ENCODE measurements around the gene PDPN.
A peak's percentile ranks its signal among the peaks of the same experiment; 100 is the strongest.

PDPN gene

GRCh38 chr1:13581446-13581845 is 2.2 kb upstream of the PDPN start:
- no peak for DNase-seq

DNA sequence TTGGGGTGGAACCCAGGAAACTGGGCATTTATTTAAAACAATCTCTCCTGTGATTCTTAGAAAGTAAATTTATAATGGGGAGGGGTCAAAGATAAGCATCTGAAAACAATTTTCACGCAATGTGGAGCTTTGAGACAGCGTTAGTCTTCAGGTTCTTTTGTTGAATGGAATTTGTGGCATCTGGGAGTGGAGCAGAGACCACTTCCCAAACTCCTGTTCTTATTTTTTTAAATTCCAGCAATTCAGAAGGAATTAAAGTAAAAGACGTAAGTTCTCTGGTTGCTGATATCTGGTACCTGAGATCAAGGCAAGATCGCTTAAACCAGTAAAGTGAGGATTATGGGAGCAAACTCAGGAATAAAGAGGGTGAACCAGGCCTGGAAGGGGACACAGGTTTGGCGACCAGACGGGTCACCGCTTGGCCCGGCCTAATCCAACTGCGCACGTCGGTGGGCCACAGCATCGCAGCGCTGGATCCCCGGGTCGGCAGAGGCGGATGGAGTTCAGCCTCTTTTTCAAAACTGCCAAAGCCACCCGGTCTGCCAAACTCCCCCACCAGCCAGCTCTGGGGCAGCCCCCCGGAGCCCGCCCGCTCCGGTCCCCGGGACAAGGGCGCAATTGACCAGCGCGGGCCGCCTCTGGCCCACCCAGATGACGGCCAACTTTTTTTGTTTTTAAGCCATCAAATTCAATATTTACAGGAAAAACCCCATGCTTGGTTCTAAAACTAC is 754 bp upstream of the PDPN start:
- no peak for DNase-seq

DNA sequence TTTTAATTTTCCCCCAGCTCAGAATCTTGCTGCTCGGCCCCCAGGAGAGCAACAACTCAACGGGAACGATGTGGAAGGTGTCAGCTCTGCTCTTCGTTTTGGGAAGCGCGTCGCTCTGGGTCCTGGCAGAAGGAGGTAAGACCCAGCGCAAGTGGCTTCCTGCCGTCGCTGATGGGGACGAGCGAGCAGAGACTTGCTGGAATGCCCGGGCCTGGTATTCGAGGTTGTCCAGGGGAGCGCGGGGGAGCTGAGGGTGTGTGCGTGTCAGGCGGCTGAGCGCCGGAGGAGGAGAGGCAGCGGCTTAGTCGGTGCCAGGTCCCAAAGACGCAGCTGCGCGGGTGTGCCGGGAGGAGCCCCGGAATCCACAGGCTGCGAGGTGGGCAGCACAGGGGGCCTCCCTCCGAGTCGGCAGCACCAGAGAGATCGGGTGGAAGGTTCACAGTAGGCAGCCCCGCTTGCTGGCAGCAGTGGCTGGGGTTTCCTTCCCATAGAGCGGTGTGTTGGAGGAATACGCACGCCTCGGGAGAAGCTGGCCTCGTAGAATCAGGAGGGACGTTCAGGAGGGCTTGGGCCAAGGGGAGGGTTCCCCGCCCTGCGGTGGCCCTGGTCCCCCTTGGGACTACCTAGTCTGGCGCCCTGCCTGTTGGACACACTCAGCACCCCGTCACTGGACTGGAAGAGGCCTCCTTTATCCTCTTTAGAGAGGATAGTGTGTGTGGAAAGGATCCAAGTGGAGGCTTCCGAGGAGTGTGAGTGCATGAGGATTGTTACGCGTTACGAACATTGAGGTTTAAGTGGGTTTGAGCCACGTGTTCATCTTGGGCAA is 547 bp downstream of the PDPN start:
- DNase-seq, result peak in 1 of 2 donors; percentile 18

DNA sequence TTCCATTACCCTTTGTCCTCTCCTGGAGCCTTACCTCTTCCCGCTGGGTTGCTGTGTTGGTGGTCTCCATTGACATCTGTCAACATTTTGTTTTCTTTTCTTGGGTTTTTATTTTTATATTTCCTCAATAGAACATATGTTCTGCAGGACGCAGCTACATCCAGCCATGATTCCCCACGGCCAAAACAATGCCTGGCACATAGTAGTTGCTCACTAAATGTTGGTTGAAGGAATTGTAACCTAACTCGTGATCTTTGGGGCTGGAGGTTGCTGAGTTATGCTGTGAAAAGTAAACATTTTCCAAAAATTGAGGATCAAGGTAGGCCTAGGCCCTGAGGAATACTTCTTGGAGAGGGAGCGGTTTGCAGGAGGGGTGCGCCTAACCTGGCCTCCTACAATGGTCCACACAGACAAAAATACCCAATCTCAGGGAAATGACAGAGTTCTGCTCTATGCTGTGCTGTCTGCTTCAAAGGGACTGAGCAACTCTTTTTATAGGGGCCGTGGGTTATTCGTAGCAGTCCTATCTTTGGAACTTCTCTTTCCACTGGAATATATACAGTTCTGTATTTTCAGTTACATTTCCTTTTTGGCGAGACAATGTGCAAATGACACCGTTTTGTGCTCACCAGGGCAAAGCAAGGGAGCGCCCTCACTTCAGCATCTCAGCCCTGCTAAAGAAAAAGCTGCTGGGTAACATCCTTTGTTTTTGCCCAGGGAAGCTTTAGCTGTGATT is 1.4 kb downstream of the PDPN start:
- peak in 1 of 2 donors; percentile 3 for DNase-seq

GRCh38 chr1:13585612-13585991 is 2.0 kb downstream of the PDPN start:
- no peak for DNase-seq

DNA sequence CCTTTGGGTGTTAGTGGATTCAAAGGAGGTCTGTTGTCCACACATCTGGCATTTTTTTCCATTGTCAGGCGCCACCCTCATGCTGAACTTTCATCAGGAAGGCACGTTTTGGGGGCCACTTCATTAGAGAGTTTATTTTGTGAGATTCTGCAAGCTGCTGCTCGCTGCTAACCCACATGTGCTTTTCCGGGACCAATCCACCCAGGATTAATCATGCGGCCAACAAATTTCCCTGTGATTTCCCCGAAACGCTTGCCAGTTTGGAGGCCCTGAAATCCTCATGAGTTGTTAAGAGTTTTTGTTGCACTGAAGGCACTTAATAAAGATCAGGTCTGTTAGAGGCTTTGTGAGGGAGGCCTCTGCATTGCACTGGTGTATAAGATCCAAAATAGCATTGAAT is 2.4 kb downstream of the PDPN start:
- DNase-seq, result no peak

GRCh38 chr1:13587256-13588030 is 3.8 kb downstream of the PDPN start:
- no peak for DNase-seq

DNA sequence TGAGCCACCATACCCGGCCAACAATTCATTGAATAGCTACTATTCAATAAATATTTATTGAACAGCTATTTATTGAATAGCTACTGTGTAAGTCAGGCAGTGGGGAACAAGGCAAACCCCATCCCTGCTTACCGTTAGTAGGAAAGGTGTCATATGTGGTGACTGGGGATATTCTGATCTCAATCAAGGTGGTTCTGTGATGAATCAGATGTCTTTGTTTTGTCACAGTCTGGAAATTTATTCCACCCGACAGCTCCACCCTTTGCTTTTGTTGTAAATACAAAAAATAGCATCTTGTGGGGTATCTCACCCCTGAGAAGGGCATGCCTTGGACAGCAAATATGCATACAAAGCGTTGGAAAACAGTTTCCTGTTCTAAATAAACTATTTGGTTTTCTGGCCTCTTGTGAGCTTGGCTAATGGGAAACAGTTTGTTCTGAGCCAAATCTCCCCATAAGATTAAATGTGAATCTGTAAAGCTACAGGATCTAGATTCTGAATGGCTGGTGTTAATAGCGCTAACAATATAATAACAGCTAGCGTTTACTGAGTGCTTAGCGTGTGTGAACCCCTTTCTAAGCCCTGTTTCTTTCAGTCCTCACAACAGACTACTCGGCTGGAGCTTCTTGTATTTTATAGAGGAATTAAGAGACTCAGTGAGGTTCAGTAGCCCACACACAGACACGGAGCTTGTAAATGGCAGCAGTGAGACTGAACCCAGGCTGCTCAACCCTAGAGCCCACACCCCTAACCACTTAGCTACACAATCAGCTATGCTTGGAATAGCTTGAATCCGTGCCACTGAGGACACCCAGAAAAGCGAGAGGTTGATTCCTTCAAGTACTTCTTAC is 5.5 kb downstream of the PDPN start:
- DNase-seq, result no peak

DNA sequence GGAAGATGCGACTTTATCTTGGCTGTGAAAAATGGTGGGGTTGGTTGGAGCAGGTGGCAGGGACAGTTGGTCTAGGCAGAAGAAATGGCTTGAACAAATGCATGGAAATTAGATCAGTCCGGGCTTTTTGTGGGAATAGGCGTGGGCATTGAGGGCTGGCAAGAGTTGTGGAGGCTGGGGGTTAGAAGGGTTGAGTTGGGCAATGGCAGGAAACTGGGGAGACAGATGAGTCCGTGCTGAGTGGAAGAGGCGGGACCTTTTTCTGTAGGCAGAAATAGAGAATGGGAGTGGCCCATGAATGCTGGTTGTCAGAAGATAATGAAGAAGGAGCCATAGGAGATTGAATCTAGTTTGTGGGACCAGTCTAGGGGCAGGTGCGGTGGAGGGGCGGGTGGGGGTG is 6.9 kb downstream of the PDPN start:
- DNase-seq, result peak; percentile 36 to 58

DNA sequence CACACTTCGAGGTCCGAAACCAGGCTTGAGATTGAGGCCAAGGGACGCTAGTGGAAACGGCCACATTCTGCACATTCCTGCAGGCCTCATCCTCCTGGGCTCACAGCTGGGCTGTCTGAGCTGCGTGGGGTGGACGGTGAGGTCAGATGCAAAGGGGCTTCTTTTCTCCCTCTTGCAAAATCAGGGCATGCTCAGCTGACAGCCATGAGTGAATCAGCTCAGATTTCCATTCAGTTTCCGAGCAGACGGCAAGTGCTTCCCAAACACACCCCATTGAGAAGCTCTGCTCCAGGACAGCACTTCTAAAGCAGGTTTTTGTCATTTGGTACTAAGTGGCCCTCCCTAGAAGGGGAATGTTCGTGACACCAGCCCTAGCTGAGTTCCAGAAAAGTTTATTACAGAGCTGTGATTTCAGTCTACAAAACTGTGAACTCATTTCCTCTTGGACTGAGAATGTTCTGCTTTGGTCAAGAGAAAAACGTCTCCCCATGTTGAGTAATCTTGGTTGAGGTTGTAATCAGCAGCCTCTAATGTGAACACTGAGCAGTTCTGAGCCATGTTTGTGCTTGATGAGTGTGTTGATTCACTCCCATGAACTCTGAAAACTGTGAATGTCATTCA is 10.0 kb downstream of the PDPN start:
- DNase-seq, result peak; percentile 86 to 87

DNA sequence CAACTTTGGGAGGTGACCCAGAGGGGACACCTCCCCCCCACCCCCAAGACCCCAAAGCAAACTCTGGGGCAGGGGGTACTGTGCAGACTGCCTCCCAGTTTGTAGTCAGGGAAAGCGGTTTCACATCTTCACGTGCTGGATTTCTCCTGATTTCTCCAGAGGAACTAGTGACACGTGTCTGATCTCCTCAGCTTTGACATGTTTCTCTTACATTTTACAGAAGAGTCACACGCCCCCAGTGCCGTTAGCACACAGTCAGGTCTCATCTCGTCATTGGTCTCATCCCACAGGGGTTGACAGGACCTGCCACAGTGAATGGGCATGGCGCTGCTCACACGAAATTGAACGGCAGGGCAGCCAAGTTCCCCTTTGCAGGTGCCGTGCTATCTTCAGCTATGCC is 11.8 kb downstream of the PDPN start:
- peak; percentile 13 to 47 for DNase-seq

DNA sequence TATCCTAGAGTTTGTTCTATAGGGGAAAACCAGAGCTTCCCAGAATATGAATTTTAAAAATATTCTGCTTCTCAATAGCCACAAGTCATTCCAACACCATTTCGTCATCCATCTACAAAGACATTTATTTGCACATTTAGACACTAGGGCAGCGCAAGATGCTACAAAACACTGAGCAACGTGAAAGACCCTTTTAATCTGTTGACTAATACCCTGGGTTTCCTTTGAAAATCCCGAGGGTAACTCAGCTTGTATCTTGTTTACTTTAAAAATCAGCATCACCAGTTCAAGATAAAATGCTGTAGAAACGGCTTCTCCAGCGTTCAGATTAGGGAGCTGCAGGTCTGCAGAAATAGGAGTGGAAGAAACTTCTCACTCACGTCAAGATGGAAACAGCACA is 13.5 kb downstream of the PDPN start:
- DNase-seq, result no peak

- DNase-seq, result no peak
Observed at GRCh38 chr1:13600762-13601453, 17.3 kb downstream of the PDPN start.

- DNase-seq, result no peak
Observed at GRCh38 chr1:13604176-13604575, 20.5 kb downstream of the PDPN start.

DNA sequence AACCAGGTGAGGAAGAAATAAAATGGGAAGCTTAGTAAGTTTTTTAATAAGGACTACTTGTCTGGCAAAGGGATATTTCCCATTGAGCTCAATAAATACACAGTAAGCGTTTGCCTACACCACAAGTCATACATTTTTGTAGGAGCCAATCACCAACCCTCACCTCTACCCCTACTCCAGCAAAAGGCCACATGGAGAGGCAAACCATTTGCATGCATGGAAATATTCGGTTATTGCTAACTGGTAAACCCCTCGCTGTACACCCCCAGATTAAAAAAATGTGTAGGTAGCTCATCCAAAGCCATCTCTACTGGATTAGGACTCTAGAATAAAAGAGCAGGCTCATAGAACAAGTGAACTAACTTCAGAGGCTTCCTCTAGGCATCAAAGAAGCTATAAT is 21.1 kb downstream of the PDPN start:
- no peak for DNase-seq

DNA sequence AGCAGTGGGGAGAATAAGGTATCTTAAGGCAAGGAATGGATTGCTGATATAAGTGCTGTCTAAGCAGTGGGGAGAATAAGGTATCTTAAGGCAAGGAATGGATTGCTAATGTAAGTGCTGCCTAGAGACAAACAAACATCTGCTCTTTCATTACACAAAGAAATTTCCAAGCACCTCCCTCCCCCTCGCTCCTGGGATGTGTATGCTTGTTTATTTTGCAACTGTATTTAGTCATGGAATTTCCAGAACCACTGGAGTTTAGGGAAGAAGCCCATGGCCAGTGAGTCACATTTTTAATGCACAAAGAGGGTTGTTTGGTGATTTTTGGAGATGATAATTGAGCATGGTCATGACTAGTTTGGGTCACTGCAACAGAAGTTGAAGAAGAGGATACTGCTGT is 21.5 kb downstream of the PDPN start:
- peak in 1 of 2 donors; percentile 19 for DNase-seq

GRCh38 chr1:13607002-13607401 is 23.4 kb downstream of the PDPN start:
- no peak for DNase-seq

GRCh38 chr1:13616234-13616633 is 32.6 kb downstream of the PDPN start:
- no peak for DNase-seq

GRCh38 chr1:13617108-13617507 is 33.5 kb downstream of the PDPN start:
- no peak for DNase-seq

DNA sequence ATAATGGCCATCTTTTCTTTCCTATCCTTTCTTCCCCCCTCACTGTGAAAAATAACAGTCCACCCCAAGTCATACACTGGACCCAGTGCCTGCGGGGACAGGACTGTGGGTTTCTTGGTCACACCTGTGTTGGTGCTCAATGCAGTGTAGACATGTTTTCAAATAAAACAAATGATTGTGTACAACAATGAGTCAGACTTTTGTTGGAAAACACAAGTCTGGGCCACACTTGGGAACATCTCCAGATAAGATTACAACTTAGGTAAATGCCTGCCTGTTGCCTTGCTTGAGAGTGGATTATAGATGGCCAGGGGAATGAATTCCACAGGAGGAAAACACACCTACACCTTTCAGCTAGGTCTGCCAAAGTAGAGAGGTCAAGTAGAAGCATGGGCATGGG is 34.1 kb downstream of the PDPN start:
- DNase-seq, result no peak

DNA sequence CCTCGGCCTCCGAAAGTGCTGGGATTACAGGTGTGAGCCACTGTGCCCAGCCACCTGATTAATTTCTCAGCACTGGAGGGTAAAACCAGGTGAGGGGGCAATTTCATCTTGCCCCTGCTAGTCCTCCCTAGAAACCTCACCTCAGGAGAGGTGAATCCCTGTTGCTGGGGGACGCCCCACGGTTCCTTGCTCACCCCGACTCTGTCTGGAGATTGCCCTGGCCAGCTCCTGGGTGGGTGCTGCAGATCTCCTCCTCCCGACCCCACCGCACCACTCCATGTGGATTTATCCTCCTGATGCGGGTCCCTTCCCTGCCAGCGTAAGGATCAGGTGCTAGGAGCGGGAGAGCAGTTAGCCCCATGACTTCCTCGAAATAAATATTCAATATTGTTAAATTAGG is 34.9 kb downstream of the PDPN start:
- DNase-seq, result no peak

Data from inflammatory macrophage (primary cell).